SK-N-SH (cell line): ENCODE data around the gene SRR. TPM values are rescaled to one million over a fixed set of nuclear protein-coding genes. Genes with fewer than 3 reads are reported as not detected.

ENCODE experiments used
- CTCF ChIA-PET: fragments of 300-600, 350-600 bp; formaldehyde crosslinking; extraction: SDS; loops from one replicate; lab custom pipeline; 2021; lab: Yijun Ruan, JAX
- POLR2A ChIA-PET: fragments of 350-600 bp; sonication (Branson Sonifier 250); formaldehyde crosslinking; extraction: SDS; loops from one replicate; lab custom pipeline; 2020; ENCODE audit warnings: antibody characterized with exemption, inconsistent platforms; lab: Yijun Ruan, JAX
- DNase-seq: peaks from one replicate; pipeline ENCODE4 v3.0.0; 2012
- H2AFZ ChIP-seq: fragments of 200-600 bp; sonication (generic); 2 replicates; pipeline ENCODE4 v1.8.1; 2016; ENCODE audit warnings: antibody characterized with exemption, mild to moderate bottlenecking, low read depth
- H3F3A ChIP-seq: fragments of 200-600 bp; sonication (generic); replicated peaks from 2 replicates; pipeline ENCODE3; 2016; ENCODE audit warnings: antibody characterized with exemption, mild to moderate bottlenecking; ENCODE audit not compliant: insufficient read depth
- H3K27ac ChIP-seq, 2 experiments: fragments of 200-500 bp in 1 of 2; fragments of 200-600 bp in 1 of 2; sonication (Bioruptor generic) in 1 of 2; sonication (generic), shearing (Covaris generic) in 1 of 2; 2 replicates each; pipeline versions ENCODE4 v1.5.1 to v1.6.1; 2014 to 2016; ENCODE audit warnings: low read depth in 2 of 2, inconsistent platforms in 1 of 2, low read length in 1 of 2, mild to moderate bottlenecking in 1 of 2, mixed read lengths in 1 of 2
- H3K27me3 ChIP-seq: fragments of 200-600 bp; sonication (generic), shearing (Covaris generic); 2 replicates; pipeline ENCODE4 v1.6.1; 2016; ENCODE audit warnings: mixed run types; ENCODE audit not compliant: insufficient read depth
- H3K36me3 ChIP-seq, 2 experiments: fragments of 200-500 bp in 1 of 2; fragments of 200-600 bp in 1 of 2; sonication (Bioruptor generic) in 1 of 2; sonication (generic) in 1 of 2; replicated peaks in 1 of 2; 2 replicates each; pipeline versions ENCODE3 to v1.5.1; 2014 to 2016; ENCODE audit warnings: low read length in 1 of 2, mild to moderate bottlenecking in 1 of 2; ENCODE audit not compliant: insufficient read depth in 2 of 2, control insufficient read depth in 1 of 2
- H3K4me1 ChIP-seq, 2 experiments: fragments of 200-500 bp in 1 of 2; fragments of 200-600 bp in 1 of 2; sonication (Bioruptor generic) in 1 of 2; sonication (generic), shearing (Covaris generic) in 1 of 2; 2 replicates each; pipeline versions ENCODE4 v1.5.1 to v1.6.1; 2014 to 2016; ENCODE audit warnings: low read depth in 1 of 2, low read length in 1 of 2, mixed run types in 1 of 2; ENCODE audit not compliant: insufficient read depth in 2 of 2, control insufficient read depth in 1 of 2
- H3K4me2 ChIP-seq: fragments of 200-600 bp; sonication (generic), shearing (Covaris generic); 2 replicates; pipeline ENCODE4 v1.6.1; 2017; ENCODE audit warnings: mixed run types
- H3K4me3 ChIP-seq, 2 experiments: fragments of 200-500 bp in 1 of 2; fragments of 200-600 bp in 1 of 2; sonication (Bioruptor generic) in 1 of 2; sonication (generic), shearing (Covaris generic) in 1 of 2; 2 replicates each; pipeline versions ENCODE4 v1.5.1 to v1.8.1; 2014 to 2016; ENCODE audit warnings: low read depth in 2 of 2, inconsistent platforms in 1 of 2, low read length in 1 of 2, mild to moderate bottlenecking in 1 of 2, mixed read lengths in 1 of 2, moderate library complexity in 1 of 2
- H3K79me2 ChIP-seq: fragments of 200-600 bp; sonication (generic); 2 replicates; pipeline ENCODE4 v1.8.1; 2017; ENCODE audit warnings: mild to moderate bottlenecking; ENCODE audit not compliant: insufficient read depth
- H3K9ac ChIP-seq: fragments of 200-600 bp; sonication (generic); 2 replicates; pipeline ENCODE4 v1.6.1; 2017; ENCODE audit warnings: mixed run types
- H3K9me2 ChIP-seq: fragments of 200-600 bp; sonication (generic); 2 replicates; pipeline ENCODE4 v1.6.1; 2017; ENCODE audit warnings: mixed run types
- H3K9me3 ChIP-seq: fragments of 200-600 bp; sonication (generic); 2 replicates; pipeline ENCODE4 v1.6.1; 2017; ENCODE audit warnings: mixed run types, mild to moderate bottlenecking, moderate library complexity
- H4K20me1 ChIP-seq: fragments of 200-600 bp; sonication (generic); 2 replicates; pipeline ENCODE4 v1.6.1; 2017; ENCODE audit warnings: mild to moderate bottlenecking, mixed run types; ENCODE audit not compliant: insufficient read depth
- CHD2 ChIP-seq: fragments of 150-350 bp; IDR thresholded peaks from 2 replicates; pipeline ENCODE4 v1.6.1; 2018; ENCODE audit warnings: low read length; ENCODE audit not compliant: partially characterized antibody
- CTCF ChIP-seq: fragments of 200-600 bp; sonication (generic); IDR thresholded peaks from 2 replicates; pipeline ENCODE4 v1.6.1; 2017; ENCODE audit warnings: antibody characterized with exemption, mild to moderate bottlenecking, moderate library complexity
- EZH2phosphoT487 ChIP-seq: fragments of 200-600 bp; sonication (generic); IDR thresholded peaks from 2 replicates; pipeline ENCODE4 v1.6.1; 2017; ENCODE audit warnings: low read depth, mixed run types, mild to moderate bottlenecking, antibody characterized with exemption, moderate library complexity, borderline replicate concordance
- FOXJ3 ChIP-seq: sonication (generic); formaldehyde crosslinking; IDR thresholded peaks from 2 replicates; pipeline ENCODE4 v1.5.1; 2020; ENCODE audit warnings: mild to moderate bottlenecking, missing genetic modification reagents
- FOXM1 ChIP-seq: IDR thresholded peaks from 2 replicates; pipeline ENCODE4 v1.4.0; 2012; ENCODE audit warnings: low read depth, mild to moderate bottlenecking
- IRF3 ChIP-seq: fragments of 150-350 bp; IDR thresholded peaks from 2 replicates; pipeline ENCODE4 v1.6.1; 2016; ENCODE audit warnings: mild to moderate bottlenecking, low read depth, low read length
- MXI1 ChIP-seq: IDR thresholded peaks from 2 replicates; pipeline ENCODE4 v1.6.1; 2012; ENCODE audit warnings: mild to moderate bottlenecking, low read depth, low read length, improper control_type of control experiment
- NFIC ChIP-seq: IDR thresholded peaks from 2 replicates; pipeline ENCODE4 v1.4.0; 2012; ENCODE audit warnings: borderline replicate concordance
- PBX3 ChIP-seq: IDR thresholded peaks from 2 replicates; pipeline ENCODE4; 2012
- POLR2AphosphoS5 ChIP-seq: IDR thresholded peaks from 2 replicates; pipeline ENCODE4 v1.6.1; 2012; ENCODE audit warnings: low read depth, low read length
- RAD21 ChIP-seq: IDR thresholded peaks from 2 replicates; pipeline ENCODE4 v1.6.1; 2012; ENCODE audit warnings: mild to moderate bottlenecking, low read length
- REST ChIP-seq: IDR thresholded peaks from 2 replicates; pipeline ENCODE4 v1.6.1; 2012; ENCODE audit warnings: mild to moderate bottlenecking, low read depth, low read length, moderate library complexity
- RFX5 ChIP-seq: IDR thresholded peaks from 2 replicates; pipeline ENCODE4 v1.6.1; 2012; ENCODE audit warnings: mild to moderate bottlenecking, improper control_type of control experiment, low read length
- SMC3 ChIP-seq: IDR thresholded peaks from 2 replicates; pipeline ENCODE4 v1.6.1; 2012; ENCODE audit warnings: low read depth, low read length, improper control_type of control experiment
- TAF1 ChIP-seq: IDR thresholded peaks from 2 replicates; pipeline ENCODE4 v1.6.1; 2012; ENCODE audit warnings: low read depth, mild to moderate bottlenecking, low read length, moderate library complexity, borderline replicate concordance
- WGBS: methylation state at CpG from one replicate; pipeline ENCODE4 v1.1.6; 2017; ENCODE audit warnings: low lambda C conversion rate; 5-methylcytosine and 5-hydroxymethylcytosine counted together
- polyA plus RNA-seq, 3 experiments: library from polyadenylated mRNA; depleted of rRNA; stranded (reverse); fragments of >200 nt; gene quantifications; 2 replicates each; pipeline ENCODE4 v1.2.3, GENCODE V29; 2012

The SRR gene
- polyA plus RNA-seq, 1 of the 3 experiments (the other 2 are of a cell fraction), result 18.5 TPM

GRCh38 chr17:2295575-2295974, 8.2 kb upstream of the SRR start:
- Histone ChIP-seq H3K9me3 (no peaks in the 10 kb centered on the region), H3F3A (peaks cover 20% of the 10 kb centered on the region), H3K36me3 (peaks cover 56 to 67% of the 10 kb centered on the region in 2 experiments), H3K9me2 (no peaks in the 10 kb centered on the region), H3K79me2 (peaks cover 79% of the 10 kb centered on the region), H3K27ac (no peak overlapping the region), H4K20me1 (peaks cover 44% of the 10 kb centered on the region), H3K9ac (no peak overlapping the region), H3K27me3 (no peaks in the 10 kb centered on the region), H3K4me2 (no peak overlapping the region), H3K4me1 (peaks cover 0 to 10% of the 10 kb centered on the region in 2 experiments; a peak in 1 of 4 replicates), H3K4me3 (no peak overlapping the region), H2AFZ (no peak overlapping the region)
- DNase-seq, result no peak
- 91% methylated on average over 1 of the region's 1 CpG for WGBS
- TF ChIP-seq NFIC (no peak), EZH2phosphoT487 (no peak)
- POLR2A ChIA-PET, result no interaction called here
- CTCF ChIA-PET, result interaction anchor here (0.5 to 1.4 kb wide), 2 partner anchors 51 to 127 kb away, joined by 3 to 5 read pairs; no protein-coding TSS in a partner anchor

GRCh38 chr17:2297023-2297422, 6.7 kb upstream of the SRR start:
- Histone ChIP-seq H3K27me3 (no peaks in the 10 kb centered on the region), H3F3A (peaks cover 17% of the 10 kb centered on the region), H3K79me2 (peaks cover 92% of the 10 kb centered on the region), H3K9me3 (no peaks in the 10 kb centered on the region), H4K20me1 (peaks cover 52% of the 10 kb centered on the region), H3K9me2 (no peaks in the 10 kb centered on the region), H3K27ac (no peak overlapping the region), H3K4me3 (no peak overlapping the region), H3K4me1 (peaks cover 2 to 10% of the 10 kb centered on the region in 2 experiments; a peak in 2 of 4 replicates), H2AFZ (no peak overlapping the region), H3K9ac (no peak overlapping the region), H3K36me3 (peaks cover 51 to 63% of the 10 kb centered on the region in 2 experiments), H3K4me2 (no peak overlapping the region)
- TF ChIP-seq TAF1 (no peak), FOXJ3 (CRISPR knock-in tag) (no peak), CHD2 (no peak)
- POLR2A ChIA-PET, result no interaction called here
- CTCF ChIA-PET, result interaction anchor here (1.2 to 1.8 kb wide), 3 partner anchors 14 to 53 kb away, joined by 3 to 5 read pairs (median 4); no protein-coding TSS in a partner anchor
- DNase-seq, result no peak
- 88% methylated on average over 5 of the region's 5 CpGs for WGBS

- no peaks in the 10 kb centered on the region for H3K27me3 ChIP-seq
- peaks cover 47% of the 10 kb centered on the region for H4K20me1 ChIP-seq
- no peaks in the 10 kb centered on the region for H3F3A ChIP-seq
- no peak overlapping the region for H2AFZ ChIP-seq
- WGBS, result 99% methylated on average over 10 of the region's 12 CpGs
- H3K9me2 ChIP-seq, result no peaks in the 10 kb centered on the region
- H3K27ac ChIP-seq, result no peak overlapping the region
- H3K4me1 ChIP-seq, result peaks cover 5 to 6% of the 10 kb centered on the region in 2 experiments; a peak in 1 of 4 replicates
- no peaks in the 10 kb centered on the region for H3K9me3 ChIP-seq
- DNase-seq, result no peak
- H3K9ac ChIP-seq, result no peak overlapping the region
- POLR2A ChIA-PET, result no interaction called here
- H3K4me2 ChIP-seq, result no peak overlapping the region
- no peak overlapping the region for H3K4me3 ChIP-seq
- peaks cover 48 to 49% of the 10 kb centered on the region in 2 experiments for H3K36me3 ChIP-seq
- CTCF ChIA-PET, result no interaction called here
- peaks cover 93% of the 10 kb centered on the region for H3K79me2 ChIP-seq
- no peak for TF ChIP-seq RFX5
- no peak for TF ChIP-seq SMC3
- no peak for TF ChIP-seq PBX3
- TF ChIP-seq REST, result no peak
- no peak for TF ChIP-seq POLR2AphosphoS5
- TF ChIP-seq FOXM1, result no peak
- no peak for TF ChIP-seq CTCF
- TF ChIP-seq RAD21, result no peak
- TF ChIP-seq MXI1, result no peak
- no peak for TF ChIP-seq IRF3
- no peak for TF ChIP-seq NFIC
Measured at GRCh38 chr17:2299136-2299535, 4.6 kb upstream of the SRR start.
